ENCODE measurements around the gene PXT1. TPM values are rescaled to one million over a fixed set of nuclear protein-coding genes. Genes with fewer than 3 reads are reported as not detected.

Gene PXT1
- total and polyA plus RNA-seq, 9 of the 15 experiments (the other 6 are each of a cell fraction or from before 2014, with no cell fraction given) = 0.09 to 0.11 (median 0.10) TPM; not detected in 5

- TF ChIP-seq PRDM10 (IDR thresholded peaks at IDR 0.05; ENCODE audit: partially characterized antibody) (peak; percentile 74), ZNF253 (CRISPR knock-in tag; conservative IDR thresholded peaks at IDR 0.05) (no peak), TSHZ1 (CRISPR knock-in tag; IDR thresholded peaks at IDR 0.05) (no peak), ZNF740 (CRISPR knock-in tag; IDR thresholded peaks at IDR 0.05) (no peak), ZNF740 (tag; IDR thresholded peaks at IDR 0.05) (0 out of 4 replicates have a peak, but pooled peaks of 1 of the 2 experiments have one; percentile 18), RBM17 (IDR thresholded peaks at IDR 0.05; ENCODE audit: borderline replicate concordance, low read depth, low read length) (no peak), POLR2A (conservative IDR thresholded peaks at IDR 0.05) (peak; percentile 86), RBFOX2 (IDR thresholded peaks at IDR 0.05; ENCODE audit: low read depth, low read length) (peak; percentile 72), FOXA3 (CRISPR knock-in tag; conservative IDR thresholded peaks at IDR 0.05 in 1 of 2, IDR thresholded peaks at IDR 0.05 in 1 of 2) (0 out of 4 replicates have a peak, but pooled peaks of 1 of the 2 experiments have one; percentile 42), NKRF (IDR thresholded peaks at IDR 0.05; ENCODE audit: borderline replicate concordance) (no peak), PTRF (tag; IDR thresholded peaks at IDR 0.05) (0 out of 2 replicates have a peak, but pooled peaks have one; percentile 34), ZNF507 (tag; conservative IDR thresholded peaks at IDR 0.05) (no peak), ETS2 (tag; IDR thresholded peaks at IDR 0.05; ENCODE audit: borderline replicate concordance, poor library complexity, severe bottlenecking) (no peak), SMARCB1 (IDR thresholded peaks at IDR 0.05; ENCODE audit: insufficient read length, low read depth) (no peak), STAG1 (CRISPR knock-in tag; IDR thresholded peaks at IDR 0.05; ENCODE audit: borderline replicate concordance) (no peak), SREBF1 (IDR thresholded peaks at IDR 0.05; ENCODE audit: borderline replicate concordance, low read depth, low read length) (no peak), ARID2 (IDR thresholded peaks at IDR 0.05) (no peak)
These were observed 1.3 kb downstream of the PXT1 start (continued) for GRCh38 chr6:36441307-36441894.
